ENCODE measurements around the gene DMXL1. TPM values are rescaled to one million over a fixed set of nuclear protein-coding genes. Genes with fewer than 3 reads are reported as not detected.

Gene DMXL1
- total and polyA plus RNA-seq, 4 donors: 4.3 to 38.1 (median 25.1) TPM

DNA sequence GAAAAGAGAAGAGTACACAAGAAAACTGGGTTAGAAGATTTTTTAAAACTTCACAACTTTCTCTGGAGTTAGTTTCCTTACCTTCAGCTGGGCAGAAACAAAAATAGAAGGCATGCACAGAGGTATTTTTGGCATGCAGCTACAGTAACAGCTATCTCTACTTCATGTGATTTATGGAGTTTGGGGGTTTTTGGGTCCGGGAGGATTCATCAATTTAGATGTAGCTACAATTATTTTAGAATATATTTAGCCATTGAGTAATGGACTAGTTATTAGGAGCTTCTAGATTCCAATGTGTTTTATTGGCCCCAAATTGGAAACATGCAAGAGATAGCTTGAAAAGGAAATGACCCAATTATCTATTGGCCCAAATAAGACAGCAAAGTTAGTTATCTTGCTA lies 193.3 kb downstream of the DMXL1 start:
- Histone ChIP-seq H3K27ac (ENCODE audit: low read depth in 1 of 2, low read length in 2 of 2) (no peak overlapping the region), H3K4me3 (ENCODE audit: low read depth in 1 of 3, low read length in 3 of 3) (no peak overlapping the region), H3K27me3 (ENCODE audit: control insufficient read depth in 4 of 4, insufficient read depth in 4 of 4, low read length in 3 of 4) (no peaks in the 10 kb centered on the region), H3K9ac (ENCODE audit: low read depth in 1 of 2, low read length in 2 of 2) (no peak overlapping the region), H3K36me3 (ENCODE audit: control insufficient read depth in 4 of 4, insufficient read depth in 3 of 4, low read depth in 1 of 4, low read length in 3 of 4) (no peaks in the 10 kb centered on the region), H3K9me3 (ENCODE audit: control insufficient read depth in 4 of 4, low read length in 3 of 4) (peaks cover 2 to 16% (median 4%) of the 10 kb centered on the region in 4 donors), H3K4me1 (ENCODE audit: control insufficient read depth in 4 of 4, insufficient read depth in 4 of 4, low read length in 3 of 4) (peaks cover 0 to 13% (median 3%) of the 10 kb centered on the region in 4 donors)
- TF ChIP-seq, protein P1, sequence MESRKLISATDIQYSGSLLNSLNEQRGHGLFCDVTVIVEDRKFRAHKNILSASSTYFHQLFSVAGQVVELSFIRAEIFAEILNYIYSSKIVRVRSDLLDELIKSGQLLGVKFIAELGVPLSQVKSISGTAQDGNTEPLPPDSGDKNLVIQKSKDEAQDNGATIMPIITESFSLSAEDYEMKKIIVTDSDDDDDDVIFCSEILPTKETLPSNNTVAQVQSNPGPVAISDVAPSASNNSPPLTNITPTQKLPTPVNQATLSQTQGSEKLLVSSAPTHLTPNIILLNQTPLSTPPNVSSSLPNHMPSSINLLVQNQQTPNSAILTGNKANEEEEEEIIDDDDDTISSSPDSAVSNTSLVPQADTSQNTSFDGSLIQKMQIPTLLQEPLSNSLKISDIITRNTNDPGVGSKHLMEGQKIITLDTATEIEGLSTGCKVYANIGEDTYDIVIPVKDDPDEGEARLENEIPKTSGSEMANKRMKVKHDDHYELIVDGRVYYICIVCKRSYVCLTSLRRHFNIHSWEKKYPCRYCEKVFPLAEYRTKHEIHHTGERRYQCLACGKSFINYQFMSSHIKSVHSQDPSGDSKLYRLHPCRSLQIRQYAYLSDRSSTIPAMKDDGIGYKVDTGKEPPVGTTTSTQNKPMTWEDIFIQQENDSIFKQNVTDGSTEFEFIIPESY (IDR thresholded peaks at IDR 0.05): no peak
- no peak for TF ChIP-seq YY1 (IDR thresholded peaks at IDR 0.05)
- TF ChIP-seq RXRA (IDR thresholded peaks at IDR 0.05): no peak
- no peak for TF ChIP-seq EGR1 (IDR thresholded peaks at IDR 0.05; ENCODE audit: low read depth in 2 of 2)
- no peak for TF ChIP-seq TAF1 (conservative IDR thresholded peaks at IDR 0.05)
- no peak for TF ChIP-seq RAD21 (IDR thresholded peaks at IDR 0.05)
- TF ChIP-seq, protein P2, sequence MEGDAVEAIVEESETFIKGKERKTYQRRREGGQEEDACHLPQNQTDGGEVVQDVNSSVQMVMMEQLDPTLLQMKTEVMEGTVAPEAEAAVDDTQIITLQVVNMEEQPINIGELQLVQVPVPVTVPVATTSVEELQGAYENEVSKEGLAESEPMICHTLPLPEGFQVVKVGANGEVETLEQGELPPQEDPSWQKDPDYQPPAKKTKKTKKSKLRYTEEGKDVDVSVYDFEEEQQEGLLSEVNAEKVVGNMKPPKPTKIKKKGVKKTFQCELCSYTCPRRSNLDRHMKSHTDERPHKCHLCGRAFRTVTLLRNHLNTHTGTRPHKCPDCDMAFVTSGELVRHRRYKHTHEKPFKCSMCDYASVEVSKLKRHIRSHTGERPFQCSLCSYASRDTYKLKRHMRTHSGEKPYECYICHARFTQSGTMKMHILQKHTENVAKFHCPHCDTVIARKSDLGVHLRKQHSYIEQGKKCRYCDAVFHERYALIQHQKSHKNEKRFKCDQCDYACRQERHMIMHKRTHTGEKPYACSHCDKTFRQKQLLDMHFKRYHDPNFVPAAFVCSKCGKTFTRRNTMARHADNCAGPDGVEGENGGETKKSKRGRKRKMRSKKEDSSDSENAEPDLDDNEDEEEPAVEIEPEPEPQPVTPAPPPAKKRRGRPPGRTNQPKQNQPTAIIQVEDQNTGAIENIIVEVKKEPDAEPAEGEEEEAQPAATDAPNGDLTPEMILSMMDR (IDR thresholded peaks at IDR 0.05; ENCODE audit: low read depth, low read length, missing input control): no peak
- TF ChIP-seq HNF4G (IDR thresholded peaks at IDR 0.05): no peak
- TF ChIP-seq HNF4A (conservative IDR thresholded peaks at IDR 0.05): no peak
- no peak for TF ChIP-seq NR2F2 (IDR thresholded peaks at IDR 0.05)
- TF ChIP-seq, protein P3, sequence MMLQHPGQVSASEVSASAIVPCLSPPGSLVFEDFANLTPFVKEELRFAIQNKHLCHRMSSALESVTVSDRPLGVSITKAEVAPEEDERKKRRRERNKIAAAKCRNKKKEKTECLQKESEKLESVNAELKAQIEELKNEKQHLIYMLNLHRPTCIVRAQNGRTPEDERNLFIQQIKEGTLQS (IDR thresholded peaks at IDR 0.05): no peak
- TF ChIP-seq FOXA2 (IDR thresholded peaks at IDR 0.05): no peak
- DNase-seq (ENCODE audit: low spot score): no peak
- WGBS: 0% methylated on average over 1 of the region's 1 CpG

DNA sequence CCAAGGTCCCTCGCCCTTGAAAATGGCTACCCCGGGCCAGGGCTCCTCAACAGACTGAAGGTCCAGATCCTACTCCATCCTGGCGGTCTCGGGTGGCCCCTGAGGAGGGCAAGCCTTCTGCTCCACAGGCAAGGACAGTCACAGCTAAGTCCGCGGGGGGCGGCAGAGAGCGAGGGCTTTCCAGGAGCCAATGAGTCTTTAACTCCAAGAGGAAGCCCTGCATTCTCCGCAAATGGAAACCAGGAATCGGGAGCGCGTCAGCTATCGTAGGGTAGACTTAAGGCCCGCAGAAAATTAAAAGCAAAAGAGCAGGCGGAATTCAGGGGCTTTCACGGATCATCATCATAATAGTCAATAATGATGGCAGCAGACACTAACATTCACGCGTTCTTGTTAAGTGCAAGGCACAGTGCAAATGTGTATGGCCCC lies 197.1 kb downstream of the DMXL1 start:
- H3K9ac ChIP-seq (ENCODE audit: low read depth in 1 of 2, low read length in 2 of 2): peak overlapping the region; percentile 78 to 79
- no peaks in the 10 kb centered on the region for H3K36me3 ChIP-seq (ENCODE audit: control insufficient read depth in 4 of 4, insufficient read depth in 3 of 4, low read depth in 1 of 4, low read length in 3 of 4)
- 6% methylated on average over 18 of the region's 18 CpGs for WGBS
- H3K4me1 ChIP-seq (ENCODE audit: control insufficient read depth in 4 of 4, insufficient read depth in 4 of 4, low read length in 3 of 4): peaks cover 0 to 17% (median 4%) of the 10 kb centered on the region in 4 donors
- peak overlapping the region; percentile 93 to 94 for H3K27ac ChIP-seq (ENCODE audit: low read depth in 1 of 2, low read length in 2 of 2)
- H3K9me3 ChIP-seq (ENCODE audit: control insufficient read depth in 4 of 4, low read length in 3 of 4): peaks cover 0 to 4% (median under 1%) of the 10 kb centered on the region in 4 donors
- H3K4me3 ChIP-seq (ENCODE audit: low read depth in 1 of 3, low read length in 3 of 3): peak overlapping the region; percentile 70 to 99 (median 95)
- peak in 1 of 2 donors; percentile 66 for TF ChIP-seq RAD21 (IDR thresholded peaks at IDR 0.05)
- TF ChIP-seq YY1 (IDR thresholded peaks at IDR 0.05): no peak
- TF ChIP-seq GABPA (IDR thresholded peaks at IDR 0.05 in 1 of 2, conservative IDR thresholded peaks at IDR 0.05 in 1 of 2): no peak
- TF ChIP-seq, protein P2 (IDR thresholded peaks at IDR 0.05; ENCODE audit: low read depth, low read length, missing input control): peak; percentile 44
- H3K27me3 ChIP-seq (ENCODE audit: control insufficient read depth in 4 of 4, insufficient read depth in 4 of 4, low read length in 3 of 4): no peaks in the 10 kb centered on the region
- DNase-seq (ENCODE audit: low spot score): peak; percentile 81

All from liver (tissue), 9 donors.